Endothelial cell of umbilical vein (primary cell): ENCODE measurements around the gene SLC38A8. TPM values are rescaled to one million over a fixed set of nuclear protein-coding genes. Genes with fewer than 3 reads are reported as not detected.

Experiments used
- BruUV-seq: library from RNA; stranded (reverse); fragments of 400-500 nt; replicated peaks from 2 replicates; lab custom pipeline; 2021; lab: Mats Ljungman, UMichigan
- CTCF ChIA-PET: fragments of 300-600, 350-600 bp; sonication (Branson Sonifier 250); formaldehyde crosslinking; loops from one replicate; lab custom pipeline; 2021; ENCODE audit warnings: antibody characterized with exemption, inconsistent platforms; lab: Charles Lee
- POLR2A ChIA-PET: fragments of 300-600, 350-600 bp; sonication (Branson Sonifier 250); formaldehyde crosslinking; loops from one replicate; lab custom pipeline; 2021; ENCODE audit warnings: antibody characterized with exemption, inconsistent platforms; lab: Charles Lee
- DNase-seq: peaks from one replicate; pipeline ENCODE4 v3.0.0-alpha.2; 2011; ENCODE audit warnings: low read depth, low spot score
- FAIRE-seq: peaks from 2 replicates; lab custom pipeline; 2011; peaks lifted over from hg19 to GRCh38; lab: Jason Lieb, UNC
- H2AFZ ChIP-seq: 2 replicates; pipeline ENCODE4 v1.6.0; 2012; ENCODE audit warnings: low read depth, low read length, control low read depth, inconsistent platforms
- H3K27ac ChIP-seq: 2 replicates; pipeline ENCODE4 v1.5.1; 2011; ENCODE audit warnings: low read depth, mild to moderate bottlenecking, control low read depth, low read length, moderate library complexity; ENCODE audit not compliant: insufficient read depth
- H3K27me3 ChIP-seq, 2 experiments: 2 replicates each; pipeline versions ENCODE4 v1.6.0 to v1.6.1; 2011; ENCODE audit warnings: low read length in 2 of 2, mixed read lengths in 1 of 2; ENCODE audit not compliant: control insufficient read depth in 2 of 2, insufficient read depth in 2 of 2
- H3K36me3 ChIP-seq, 2 experiments: 2 replicates in 1 of 2; 3 replicates in 1 of 2; pipeline ENCODE4 v1.5.1; 2011; ENCODE audit warnings: low read length in 2 of 2, mild to moderate bottlenecking in 1 of 2, moderate library complexity in 1 of 2; ENCODE audit not compliant: control insufficient read depth in 2 of 2, insufficient read depth in 2 of 2; ENCODE audit errors: extremely low read depth in 1 of 2
- H3K4me1 ChIP-seq: 3 replicates; pipeline ENCODE4 v1.5.1; 2011; ENCODE audit warnings: mild to moderate bottlenecking, low read length; ENCODE audit not compliant: control insufficient read depth, insufficient read depth; ENCODE audit errors: extremely low read depth
- H3K4me2 ChIP-seq: 2 replicates; pipeline ENCODE4 v1.6.1; 2011; ENCODE audit warnings: low read length, control low read depth, mixed read lengths; ENCODE audit not compliant: insufficient read depth
- H3K4me3 ChIP-seq, 3 experiments: fragments of 200-600 bp in 1 of 3; sonication (generic), shearing (Covaris generic) in 1 of 3; replicated peaks in 1 of 3; 2 replicates each; pipeline ENCODE4 v1.5.1; 2011 to 2016; ENCODE audit warnings: control low read depth in 3 of 3, low read length in 3 of 3, mild to moderate bottlenecking in 2 of 3, inconsistent platforms in 1 of 3, low read depth in 1 of 3, moderate library complexity in 1 of 3; ENCODE audit not compliant: insufficient read depth in 1 of 3
- H3K79me2 ChIP-seq: 2 replicates; pipeline ENCODE4 v1.6.0; 2012; ENCODE audit warnings: low read length, inconsistent platforms; ENCODE audit not compliant: control insufficient read depth, insufficient read depth
- H3K9ac ChIP-seq: replicated peaks from 2 replicates; pipeline ENCODE3; 2011; ENCODE audit warnings: low read length, control low read depth; ENCODE audit not compliant: insufficient read depth; ENCODE audit errors: extremely low read depth
- H3K9me1 ChIP-seq: replicated peaks from 3 replicates; pipeline ENCODE4 v1.6.0; 2011; ENCODE audit warnings: mild to moderate bottlenecking, low read length; ENCODE audit not compliant: control insufficient read depth, insufficient read depth; ENCODE audit errors: extremely low read depth
- H3K9me3 ChIP-seq: replicated peaks from 2 replicates; pipeline ENCODE4 v1.5.1; 2012; ENCODE audit warnings: low read length, inconsistent platforms; ENCODE audit not compliant: control insufficient read depth, insufficient read depth
- H4K20me1 ChIP-seq: replicated peaks from 2 replicates; pipeline ENCODE3; 2011; ENCODE audit warnings: mild to moderate bottlenecking, low read length; ENCODE audit not compliant: control insufficient read depth, insufficient read depth; ENCODE audit errors: extremely low read depth
- FOS ChIP-seq: IDR thresholded peaks from 2 replicates; pipeline ENCODE4 v1.6.1; 2011; ENCODE audit warnings: mild to moderate bottlenecking, low read length, moderate library complexity, borderline replicate concordance; ENCODE audit not compliant: insufficient read depth
- GATA2 ChIP-seq: IDR thresholded peaks from 2 replicates; pipeline ENCODE4 v1.7.0; 2011; ENCODE audit warnings: low read depth, mild to moderate bottlenecking, moderate library complexity, mixed read lengths, low read length; ENCODE audit not compliant: insufficient read length, insufficient read depth
- POLR2A ChIP-seq: IDR thresholded peaks from 2 replicates; pipeline ENCODE4 v1.6.1; 2012; ENCODE audit warnings: low read depth, mild to moderate bottlenecking, control low read depth, low read length
- POLR2AphosphoS5 ChIP-seq: IDR thresholded peaks from 2 replicates; pipeline ENCODE4 v1.6.1; 2012; ENCODE audit warnings: low read depth, mild to moderate bottlenecking, control low read depth, low read length, moderate library complexity; ENCODE audit not compliant: insufficient read depth
- dilution Hi-C: fragments of 300-500 bp; cut with MboI; formaldehyde crosslinking; loops from one replicate; pipeline ENCODE4 v1.15.0; 2019; ENCODE audit warnings: low sequenced_read_pairs; ENCODE audit not compliant: extremely low pct_ligation_motif_present
- intact Hi-C: fragments of 100-400 bp; cut with micrococcal nuclease; formaldehyde crosslinking; loops from one replicate; pipeline ENCODE4 v1.10.0; 2022
- polyA plus RNA-seq, 4 experiments: library from polyadenylated mRNA; depleted of rRNA in 3 of 4; stranded (reverse) in 3 of 4; unstranded in 1 of 4; fragments of >200 nt; gene quantifications; 2 replicates each; pipeline versions ENCODE4 v1.2.1 to v1.2.3, GENCODE V29; 2011 to 2012; ENCODE audit warnings: missing spikeins in 1 of 4
- total RNA-seq: library from RNA; stranded (reverse); gene quantifications from 2 replicates; pipeline ENCODE4 v1.2.3, GENCODE V29; 2021
- TF ChIP-seq, protein P1 (sequence below): IDR thresholded peaks from 2 replicates; pipeline ENCODE4 v1.6.1; 2011; ENCODE audit not compliant: insufficient read depth, insufficient read length

The SLC38A8 gene
- total and polyA plus RNA-seq, 2 donors (not counting 3 experiments of a cell fraction or from before 2014, with no cell fraction given), result not detected

DNA sequence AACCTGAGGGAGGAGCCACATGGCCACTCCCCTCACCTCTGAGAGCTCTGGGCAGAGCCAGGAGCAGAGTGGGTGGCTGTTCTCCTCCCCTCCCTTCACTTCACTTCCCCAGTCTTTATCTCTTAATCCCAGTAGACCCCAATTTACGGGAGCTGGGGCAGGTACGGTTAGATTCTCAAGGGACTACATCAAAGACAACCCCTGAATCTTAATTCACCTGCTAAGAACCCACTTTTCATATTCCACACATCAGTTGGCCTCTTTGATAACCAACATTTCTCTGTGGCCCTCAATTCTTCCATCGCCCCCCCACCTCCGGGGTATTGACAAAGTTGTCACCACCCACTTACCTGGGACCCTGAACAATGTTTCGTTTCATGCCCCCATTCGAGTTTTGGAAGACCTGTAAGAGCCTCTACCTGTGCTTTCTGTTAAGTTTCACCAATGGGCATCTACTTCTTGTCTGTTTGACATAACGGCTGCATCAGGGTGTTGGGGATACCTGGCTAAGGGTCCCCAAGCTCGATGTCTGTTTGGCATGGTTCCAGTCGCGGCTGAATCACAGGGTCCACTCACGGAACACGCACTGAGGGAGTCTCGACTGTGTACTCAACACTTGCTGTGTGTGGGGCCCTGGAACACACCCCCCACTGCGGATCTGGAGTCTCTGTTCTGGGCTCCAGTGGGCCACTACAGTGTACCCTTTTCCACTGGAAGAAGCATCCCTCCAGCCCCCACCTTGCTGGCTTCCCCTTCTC, 27.8 kb downstream of the SLC38A8 start:
- Histone ChIP-seq H3K4me3 (no peak overlapping the region), H3K9ac (no peak overlapping the region), H3K79me2 (no peaks in the 10 kb centered on the region), H2AFZ (no peak overlapping the region), H3K4me1 (no peaks in the 10 kb centered on the region), H3K36me3 (no peaks in the 10 kb centered on the region), H3K4me2 (no peak overlapping the region), H4K20me1 (no peaks in the 10 kb centered on the region), H3K27me3 (no peaks in the 10 kb centered on the region), H3K27ac (no peak overlapping the region), H3K9me1 (no peaks in the 10 kb centered on the region), H3K9me3 (no peaks in the 10 kb centered on the region)
- no peak for DNase-seq
- dilution Hi-C loops, result no loop called here
- POLR2A ChIA-PET, result interaction anchor here (0.6 kb wide), 2 partner anchors 13 to 61 kb away, joined by 3 to 7 read pairs; no protein-coding TSS in a partner anchor
- intact Hi-C loops, result no loop called here
- no peak for FAIRE-seq
- BruUV-seq, result no TSS peak
- CTCF ChIA-PET, result interaction anchor here (1.2 kb wide), 1 partner anchor 58 kb away, joined by 3 read pairs; no protein-coding TSS in a partner anchor
- TF ChIP-seq POLR2A, result no peak
- TF ChIP-seq, protein P1, sequence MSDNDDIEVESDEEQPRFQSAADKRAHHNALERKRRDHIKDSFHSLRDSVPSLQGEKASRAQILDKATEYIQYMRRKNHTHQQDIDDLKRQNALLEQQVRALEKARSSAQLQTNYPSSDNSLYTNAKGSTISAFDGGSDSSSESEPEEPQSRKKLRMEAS, result no peak
- no peak for TF ChIP-seq POLR2AphosphoS5
- TF ChIP-seq GATA2, result no peak
- TF ChIP-seq FOS, result no peak
